Smooth muscle cell (in vitro differentiated cells): ENCODE data around the gene NT5C3B. TPM values are rescaled to one million over a fixed set of nuclear protein-coding genes. Genes with fewer than 3 reads are reported as not detected.

Experiments
- DNase-seq: peaks from one replicate; lab custom pipeline; 2025; ENCODE audit not compliant: unreplicated experiment; lab: John Stamatoyannopoulos, UW
- H2AFZ ChIP-seq: fragments of 200-600 bp; sonication (generic); 2 replicates; pipeline ENCODE4 v1.6.0; 2016; ENCODE audit warnings: antibody characterized with exemption, low read depth, mild to moderate bottlenecking
- H3F3A ChIP-seq: fragments of 200-600 bp; sonication (generic); 2 replicates; pipeline ENCODE4 v1.6.0; 2017; ENCODE audit warnings: antibody characterized with exemption, low read depth
- H3K27ac ChIP-seq: fragments of 200-600 bp; sonication (generic); 2 replicates; pipeline ENCODE4 v1.5.1; 2016; ENCODE audit warnings: low read depth, mild to moderate bottlenecking
- H3K27me3 ChIP-seq: fragments of 200-600 bp; sonication (generic); 2 replicates; pipeline ENCODE4 v1.6.1; 2016; ENCODE audit warnings: low read depth, mild to moderate bottlenecking
- H3K36me3 ChIP-seq: fragments of 200-600 bp; sonication (generic); 2 replicates; pipeline ENCODE4 v1.5.1; 2016; ENCODE audit warnings: low read depth
- H3K4me1 ChIP-seq: fragments of 200-600 bp; sonication (generic); 2 replicates; pipeline ENCODE4 v1.5.1; 2016; ENCODE audit warnings: low read depth
- H3K4me2 ChIP-seq: fragments of 200-600 bp; sonication (generic); 2 replicates; pipeline ENCODE4 v1.6.0; 2016; ENCODE audit warnings: mild to moderate bottlenecking
- H3K4me3 ChIP-seq: fragments of 200-600 bp; sonication (generic); 2 replicates; pipeline ENCODE4 v1.5.1; 2016; ENCODE audit warnings: mild to moderate bottlenecking
- H3K79me2 ChIP-seq: fragments of 200-600 bp; sonication (generic); 2 replicates; pipeline ENCODE4 v1.6.0; 2016; ENCODE audit warnings: low read depth, mild to moderate bottlenecking
- H3K9ac ChIP-seq: fragments of 200-600 bp; sonication (generic); 2 replicates; pipeline ENCODE4 v1.6.0; 2016; ENCODE audit warnings: low read depth
- H3K9me3 ChIP-seq: fragments of 200-600 bp; sonication (generic); replicated peaks from 2 replicates; pipeline ENCODE4 v1.5.1; 2016; ENCODE audit warnings: low read depth
- H4K20me1 ChIP-seq: fragments of 200-600 bp; sonication (generic); 2 replicates; pipeline ENCODE4 v1.6.0; 2016; ENCODE audit warnings: low read depth
- CTCF ChIP-seq: fragments of 200-600 bp; sonication (generic); IDR thresholded peaks from 2 replicates; pipeline ENCODE4 v1.5.1; 2017; ENCODE audit warnings: borderline replicate concordance, mild to moderate bottlenecking, antibody characterized with exemption; ENCODE audit not compliant: insufficient read depth, poor library complexity, severe bottlenecking
- WGBS: methylation state at CpG from one replicate; pipeline ENCODE4 v1.1.7; 2016; ENCODE audit warnings: low lambda C conversion rate; 5-methylcytosine and 5-hydroxymethylcytosine counted together
- polyA plus RNA-seq: library from polyadenylated mRNA; unstranded; fragments of >200 nt; fragmentation: Nextera tagmentation; extraction: Ambion mirVana; gene quantifications from 2 replicates; pipeline ENCODE4 v1.2.1, GENCODE V29; 2016
- total RNA-seq: library from RNA; depleted of rRNA; stranded (reverse); fragments of >200 nt; gene quantifications from 2 replicates; pipeline ENCODE4 v1.2.3, GENCODE V29; 2014

Gene NT5C3B
- total and polyA plus RNA-seq, 2 experiments from 2014 or later: 46.8 to 76.3 TPM

GRCh38 chr17:41825175-41825845, 10.7 kb downstream of the NT5C3B start:
- no peaks in the 10 kb centered on the region for H3K9me3 ChIP-seq
- 96% methylated on average over 19 of the region's 19 CpGs for WGBS
- no peak overlapping the region for H2AFZ ChIP-seq
- H3K27ac ChIP-seq: no peak overlapping the region
- no peak for DNase-seq
- no peaks in the 10 kb centered on the region for H3K4me1 ChIP-seq
- H3K9ac ChIP-seq: no peak overlapping the region
- H3K4me2 ChIP-seq: no peak overlapping the region
- no peak overlapping the region for H3K4me3 ChIP-seq
- no peak for TF ChIP-seq CTCF
- no peaks in the 10 kb centered on the region for H3K27me3 ChIP-seq
- H3K36me3 ChIP-seq: no peaks in the 10 kb centered on the region
- H3K79me2 ChIP-seq: no peaks in the 10 kb centered on the region
- H4K20me1 ChIP-seq: peaks cover 35% of the 10 kb centered on the region
- no peaks in the 10 kb centered on the region for H3F3A ChIP-seq

- H3K27ac ChIP-seq: no peak overlapping the region
- H3K36me3 ChIP-seq: no peaks in the 10 kb centered on the region
- no peak overlapping the region for H3K9ac ChIP-seq
- H3K4me3 ChIP-seq: no peak overlapping the region
- no peaks in the 10 kb centered on the region for H3K27me3 ChIP-seq
- peaks cover 6% of the 10 kb centered on the region for H3F3A ChIP-seq
- no peak overlapping the region for H3K4me2 ChIP-seq
- DNase-seq: no peak
- H3K4me1 ChIP-seq: no peaks in the 10 kb centered on the region
- TF ChIP-seq CTCF: no peak
- 54% methylated on average over 7 of the region's 7 CpGs for WGBS
- no peaks in the 10 kb centered on the region for H3K79me2 ChIP-seq
- H4K20me1 ChIP-seq: peaks cover 48% of the 10 kb centered on the region
- no peaks in the 10 kb centered on the region for H3K9me3 ChIP-seq
- H2AFZ ChIP-seq: no peak overlapping the region
Observed at GRCh38 chr17:41824086-41824485, 11.9 kb downstream of the NT5C3B start.

- Histone ChIP-seq H3K4me1 (no peaks in the 10 kb centered on the region), H2AFZ (no peak overlapping the region), H3K9ac (no peak overlapping the region), H4K20me1 (peaks cover 53% of the 10 kb centered on the region), H3K9me3 (no peaks in the 10 kb centered on the region), H3K4me3 (no peak overlapping the region), H3K79me2 (no peaks in the 10 kb centered on the region), H3K27ac (no peak overlapping the region), H3K27me3 (no peaks in the 10 kb centered on the region), H3K36me3 (no peaks in the 10 kb centered on the region), H3K4me2 (no peak overlapping the region), H3F3A (peaks cover 6% of the 10 kb centered on the region)
- 93% methylated on average over 7 of the region's 7 CpGs for WGBS
- no peak for TF ChIP-seq CTCF
- no peak for DNase-seq
Observed at GRCh38 chr17:41823580-41823979, 12.5 kb downstream of the NT5C3B start.

- peaks cover 6% of the 10 kb centered on the region for H3F3A ChIP-seq
- no peak overlapping the region for H3K9ac ChIP-seq
- H3K36me3 ChIP-seq: no peaks in the 10 kb centered on the region
- no peaks in the 10 kb centered on the region for H3K27me3 ChIP-seq
- DNase-seq: no peak
- no peak overlapping the region for H3K27ac ChIP-seq
- H3K4me2 ChIP-seq: no peak overlapping the region
- no peak overlapping the region for H2AFZ ChIP-seq
- peaks cover 57% of the 10 kb centered on the region for H4K20me1 ChIP-seq
- H3K4me3 ChIP-seq: no peak overlapping the region
- no peaks in the 10 kb centered on the region for H3K9me3 ChIP-seq
- H3K79me2 ChIP-seq: no peaks in the 10 kb centered on the region
- WGBS: 94% methylated on average over 1 of the region's 1 CpG
- H3K4me1 ChIP-seq: no peaks in the 10 kb centered on the region
- TF ChIP-seq CTCF: no peak
Observed at GRCh38 chr17:41823141-41823524, 12.9 kb downstream of the NT5C3B start.
